ENCODE measurements around the gene CACNA1B.

DNA sequence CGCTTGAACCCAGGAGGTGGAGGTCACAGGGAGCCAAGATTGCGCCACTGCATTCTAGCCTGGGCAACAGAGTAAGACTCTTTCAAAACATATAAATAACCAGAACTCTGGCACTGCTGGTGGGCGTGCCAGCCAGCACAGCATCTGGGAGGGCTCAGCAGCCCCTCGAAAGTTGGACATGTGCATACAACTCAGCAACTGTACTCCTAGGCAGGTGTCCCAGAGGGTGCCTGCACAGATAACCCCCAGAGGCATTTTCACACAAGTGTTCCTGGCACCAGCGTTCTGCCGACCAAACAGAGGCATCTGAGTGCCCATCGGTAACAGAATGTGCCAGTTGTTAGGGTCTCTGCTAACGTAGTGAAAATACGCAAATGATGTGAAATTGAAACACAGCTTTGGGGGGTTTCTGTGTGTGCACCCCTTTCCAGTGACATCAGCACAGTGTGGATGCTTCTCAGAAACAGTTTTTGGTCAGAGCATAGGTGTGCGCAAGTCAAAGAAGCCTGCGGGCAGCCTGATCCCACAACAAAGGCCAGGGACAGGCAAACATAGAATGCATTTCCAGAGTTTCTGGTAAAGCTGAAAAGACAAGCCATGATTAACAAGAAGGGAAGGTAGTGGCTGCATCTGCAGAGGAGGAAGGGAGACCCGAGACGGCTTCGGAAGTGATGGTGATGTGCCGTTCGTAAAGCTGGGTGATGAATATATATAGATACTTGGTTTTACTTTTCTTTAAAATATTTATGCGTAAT is 190.2 kb downstream of the CACNA1B start:
- TF ChIP-seq, protein P1, sequence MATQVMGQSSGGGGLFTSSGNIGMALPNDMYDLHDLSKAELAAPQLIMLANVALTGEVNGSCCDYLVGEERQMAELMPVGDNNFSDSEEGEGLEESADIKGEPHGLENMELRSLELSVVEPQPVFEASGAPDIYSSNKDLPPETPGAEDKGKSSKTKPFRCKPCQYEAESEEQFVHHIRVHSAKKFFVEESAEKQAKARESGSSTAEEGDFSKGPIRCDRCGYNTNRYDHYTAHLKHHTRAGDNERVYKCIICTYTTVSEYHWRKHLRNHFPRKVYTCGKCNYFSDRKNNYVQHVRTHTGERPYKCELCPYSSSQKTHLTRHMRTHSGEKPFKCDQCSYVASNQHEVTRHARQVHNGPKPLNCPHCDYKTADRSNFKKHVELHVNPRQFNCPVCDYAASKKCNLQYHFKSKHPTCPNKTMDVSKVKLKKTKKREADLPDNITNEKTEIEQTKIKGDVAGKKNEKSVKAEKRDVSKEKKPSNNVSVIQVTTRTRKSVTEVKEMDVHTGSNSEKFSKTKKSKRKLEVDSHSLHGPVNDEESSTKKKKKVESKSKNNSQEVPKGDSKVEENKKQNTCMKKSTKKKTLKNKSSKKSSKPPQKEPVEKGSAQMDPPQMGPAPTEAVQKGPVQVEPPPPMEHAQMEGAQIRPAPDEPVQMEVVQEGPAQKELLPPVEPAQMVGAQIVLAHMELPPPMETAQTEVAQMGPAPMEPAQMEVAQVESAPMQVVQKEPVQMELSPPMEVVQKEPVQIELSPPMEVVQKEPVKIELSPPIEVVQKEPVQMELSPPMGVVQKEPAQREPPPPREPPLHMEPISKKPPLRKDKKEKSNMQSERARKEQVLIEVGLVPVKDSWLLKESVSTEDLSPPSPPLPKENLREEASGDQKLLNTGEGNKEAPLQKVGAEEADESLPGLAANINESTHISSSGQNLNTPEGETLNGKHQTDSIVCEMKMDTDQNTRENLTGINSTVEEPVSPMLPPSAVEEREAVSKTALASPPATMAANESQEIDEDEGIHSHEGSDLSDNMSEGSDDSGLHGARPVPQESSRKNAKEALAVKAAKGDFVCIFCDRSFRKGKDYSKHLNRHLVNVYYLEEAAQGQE (IDR thresholded peaks at IDR 0.05; ENCODE audit: low read depth) = no peak
- TF ChIP-seq ZBTB7A (IDR thresholded peaks at IDR 0.05; ENCODE audit: low read depth) (no peak), EP300 (IDR thresholded peaks at IDR 0.05; ENCODE audit: borderline replicate concordance) (no peak), YY1 (IDR thresholded peaks at IDR 0.05; ENCODE audit: low read depth) (no peak), TAF1 (IDR thresholded peaks at IDR 0.05; ENCODE audit: low read depth) (no peak), NFIC (IDR thresholded peaks at IDR 0.05) (no peak), TEAD4 (IDR thresholded peaks at IDR 0.05) (no peak), RAD21 (IDR thresholded peaks at IDR 0.05; ENCODE audit: low read depth) (no peak), CEBPB (IDR thresholded peaks at IDR 0.05) (no peak), EGR1 (IDR thresholded peaks at IDR 0.05) (no peak), TCF12 (IDR thresholded peaks at IDR 0.05; ENCODE audit: low read depth) (no peak), CREB1 (IDR thresholded peaks at IDR 0.05; ENCODE audit: low read depth) (no peak)
- TF ChIP-seq, protein P2, sequence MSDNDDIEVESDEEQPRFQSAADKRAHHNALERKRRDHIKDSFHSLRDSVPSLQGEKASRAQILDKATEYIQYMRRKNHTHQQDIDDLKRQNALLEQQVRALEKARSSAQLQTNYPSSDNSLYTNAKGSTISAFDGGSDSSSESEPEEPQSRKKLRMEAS (IDR thresholded peaks at IDR 0.05) = no peak
- TF ChIP-seq, protein P3, sequence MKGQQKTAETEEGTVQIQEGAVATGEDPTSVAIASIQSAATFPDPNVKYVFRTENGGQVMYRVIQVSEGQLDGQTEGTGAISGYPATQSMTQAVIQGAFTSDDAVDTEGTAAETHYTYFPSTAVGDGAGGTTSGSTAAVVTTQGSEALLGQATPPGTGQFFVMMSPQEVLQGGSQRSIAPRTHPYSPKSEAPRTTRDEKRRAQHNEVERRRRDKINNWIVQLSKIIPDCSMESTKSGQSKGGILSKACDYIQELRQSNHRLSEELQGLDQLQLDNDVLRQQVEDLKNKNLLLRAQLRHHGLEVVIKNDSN (IDR thresholded peaks at IDR 0.05) = no peak

All from Ishikawa (cell line).